CD14-positive monocyte (primary cell): ENCODE measurements around the gene ARPC2. TPM values are rescaled to one million over a fixed set of nuclear protein-coding genes. Genes with fewer than 3 reads are reported as not detected.

Experiments used
- DNase-seq, 3 donors: peaks; one replicate each; pipeline ENCODE4 v3.0.0-alpha.2; 2011 to 2022
- H2AFZ ChIP-seq: 2 replicates; pipeline ENCODE4 v1.6.0; 2012; ENCODE audit warnings: mild to moderate bottlenecking, low read depth, low read length, inconsistent platforms; ENCODE audit not compliant: insufficient read depth, poor library complexity, severe bottlenecking
- H3K27ac ChIP-seq, 2 donors: 1 replicate in 1 of 2; 2 replicates in 1 of 2; pipeline ENCODE4 v1.5.1; 2012 to 2013; ENCODE audit warnings: low read length in 2 of 2, control low read depth in 1 of 2, inconsistent platforms in 1 of 2, low read depth in 1 of 2, mild to moderate bottlenecking in 1 of 2
- H3K27me3 ChIP-seq, 2 donors: one replicate each; pipeline versions ENCODE4 v1.6.0 to v1.6.1; 2011 to 2013; ENCODE audit warnings: low read length in 2 of 2; ENCODE audit not compliant: control insufficient read depth in 2 of 2, insufficient read depth in 2 of 2
- H3K36me3 ChIP-seq, 2 donors: replicated peaks in 1 of 2; 1 replicate in 1 of 2; 2 replicates in 1 of 2; pipeline versions ENCODE4 v1.5.1 to v1.6.1; 2012 to 2013; ENCODE audit warnings: low read length in 2 of 2, control low read depth in 1 of 2, inconsistent platforms in 1 of 2, mild to moderate bottlenecking in 1 of 2; ENCODE audit not compliant: insufficient read depth in 2 of 2, control insufficient read depth in 1 of 2
- H3K4me1 ChIP-seq, 2 donors: 1 replicate in 1 of 2; 2 replicates in 1 of 2; pipeline versions ENCODE4 v1.5.1 to v1.6.1; 2012 to 2013; ENCODE audit warnings: low read length in 2 of 2, control low read depth in 1 of 2, inconsistent platforms in 1 of 2, mild to moderate bottlenecking in 1 of 2, moderate library complexity in 1 of 2; ENCODE audit not compliant: insufficient read depth in 2 of 2, control insufficient read depth in 1 of 2
- H3K4me2 ChIP-seq: replicated peaks from 2 replicates; pipeline ENCODE3; 2012; ENCODE audit warnings: low read length, moderate library complexity, mild to moderate bottlenecking; ENCODE audit not compliant: poor library complexity, severe bottlenecking; ENCODE audit errors: extremely low read depth
- H3K4me3 ChIP-seq, 3 experiments: fragments of 200-600 bp in 1 of 3; sonication (generic) in 1 of 3; replicated peaks in 1 of 3; 1 replicate in 2 of 3; 2 replicates in 1 of 3; pipeline ENCODE4 v1.5.1; 2011 to 2013; ENCODE audit warnings: low read length in 3 of 3, mild to moderate bottlenecking in 3 of 3, control low read depth in 2 of 3, low read depth in 2 of 3, inconsistent platforms in 1 of 3, moderate library complexity in 1 of 3
- H3K79me2 ChIP-seq: 2 replicates; pipeline ENCODE4 v1.6.0; 2012; ENCODE audit warnings: mild to moderate bottlenecking, control low read depth, inconsistent platforms, low read length, moderate library complexity; ENCODE audit not compliant: insufficient read depth
- H3K9ac ChIP-seq: 2 replicates; pipeline ENCODE4 v1.6.0; 2017; ENCODE audit warnings: low read length, mild to moderate bottlenecking; ENCODE audit not compliant: insufficient read depth, poor library complexity, severe bottlenecking
- H3K9me3 ChIP-seq, 2 donors: replicated peaks in 1 of 2; 1 replicate in 1 of 2; 2 replicates in 1 of 2; pipeline versions ENCODE4 v1.5.1 to v1.6.1; 2012 to 2013; ENCODE audit warnings: low read length in 2 of 2, control low read depth in 1 of 2; ENCODE audit not compliant: control insufficient read depth in 1 of 2, insufficient read depth in 1 of 2
- H4K20me1 ChIP-seq: 2 replicates; pipeline ENCODE4 v1.6.0; 2012; ENCODE audit warnings: mild to moderate bottlenecking, low read length, control low read depth, moderate library complexity; ENCODE audit not compliant: insufficient read depth
- H3K27ac Mint-ChIP-seq, 7 donors: one replicate each; pipeline ENCODE4 v1.8.0; 2020; ENCODE audit warnings: mild to moderate bottlenecking in 7 of 7, mixed read lengths in 7 of 7, moderate library complexity in 6 of 7, inconsistent platforms in 2 of 7
- H3K27me3 Mint-ChIP-seq, 3 donors: one replicate each; pipeline ENCODE4 v1.8.0; 2021 to 2022; ENCODE audit warnings: low read depth in 3 of 3, mild to moderate bottlenecking in 3 of 3, mixed read lengths in 3 of 3, moderate library complexity in 3 of 3, inconsistent platforms in 1 of 3
- H3K36me3 Mint-ChIP-seq, 2 donors: one replicate each; pipeline ENCODE4 v1.8.0; 2020; ENCODE audit warnings: mixed read lengths in 2 of 2, inconsistent platforms in 1 of 2, mild to moderate bottlenecking in 1 of 2
- H3K4me1 Mint-ChIP-seq: one replicate; pipeline ENCODE4 v1.8.0; 2020; ENCODE audit warnings: mild to moderate bottlenecking, mixed read lengths
- H3K4me3 Mint-ChIP-seq, 2 donors: one replicate each; pipeline ENCODE4 v1.8.0; 2020; ENCODE audit warnings: mild to moderate bottlenecking in 2 of 2, mixed read lengths in 2 of 2, moderate library complexity in 1 of 2
- H3K9me3 Mint-ChIP-seq, 7 donors: one replicate each; pipeline ENCODE4 v1.8.0; 2020 to 2022; ENCODE audit warnings: mixed read lengths in 7 of 7, mild to moderate bottlenecking in 6 of 7, moderate library complexity in 6 of 7, inconsistent platforms in 2 of 7
- WGBS: methylation state at CpG from one replicate; pipeline ENCODE4 v1.1.5; 2013; ENCODE audit warnings: missing lambda C conversion rate; ENCODE audit not compliant: insufficient coverage; 5-methylcytosine and 5-hydroxymethylcytosine counted together
- intact Hi-C, 2 donors: fragments of 100-400 bp; cut with micrococcal nuclease; formaldehyde crosslinking; loops; one replicate each; pipeline versions ENCODE4 v1.15.0 to v1.15.1; 2023
- polyA plus RNA-seq, 3 donors: library from polyadenylated mRNA; depleted of rRNA in 1 of 3; unstranded in 2 of 3; stranded (reverse) in 1 of 3; fragments of 300-500 nt in 2 of 3; fragments of >200 nt in 1 of 3; fragmentation: Illumina TruSeq in 2 of 3; gene quantifications; 1 replicate in 2 of 3; 2 replicates in 1 of 3; pipeline ENCODE4 v1.2.3, GENCODE V29; 2012 to 2021
- TF ChIP-seq, protein P1 (sequence below): fragments of 200-600 bp; IDR thresholded peaks from one replicate; pipeline ENCODE4 v1.8.0; 2022; ENCODE audit warnings: antibody characterized with exemption, mild to moderate bottlenecking

The ARPC2 gene
- polyA plus RNA-seq, 3 donors: 640 to 1,227 (median 1,162) TPM

DNA sequence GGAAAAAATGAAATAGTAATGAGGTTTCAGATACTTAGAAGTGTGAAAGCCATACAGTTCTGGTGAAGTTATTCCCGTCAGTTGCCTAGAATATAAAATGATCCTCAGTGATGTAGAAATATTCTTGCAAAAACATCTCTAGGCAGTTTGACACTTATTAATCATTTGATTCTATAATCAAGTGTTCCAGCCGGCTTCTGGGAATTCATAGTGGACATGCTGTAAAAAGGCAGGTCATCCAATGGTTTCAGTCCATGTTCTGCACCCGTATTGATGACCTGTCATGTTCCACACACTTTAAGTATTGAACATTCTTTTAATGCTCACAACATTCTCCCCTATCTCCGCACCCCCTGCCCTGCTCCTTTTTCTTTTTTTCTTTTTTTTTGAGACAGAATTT lies 19.8 kb downstream of the ARPC2 start:
- H3K4me1 Mint-ChIP-seq: no peaks in the 10 kb centered on the region
- H3K4me2 ChIP-seq: no peak overlapping the region
- no peak overlapping the region for H3K4me3 Mint-ChIP-seq
- TF ChIP-seq, protein P1, sequence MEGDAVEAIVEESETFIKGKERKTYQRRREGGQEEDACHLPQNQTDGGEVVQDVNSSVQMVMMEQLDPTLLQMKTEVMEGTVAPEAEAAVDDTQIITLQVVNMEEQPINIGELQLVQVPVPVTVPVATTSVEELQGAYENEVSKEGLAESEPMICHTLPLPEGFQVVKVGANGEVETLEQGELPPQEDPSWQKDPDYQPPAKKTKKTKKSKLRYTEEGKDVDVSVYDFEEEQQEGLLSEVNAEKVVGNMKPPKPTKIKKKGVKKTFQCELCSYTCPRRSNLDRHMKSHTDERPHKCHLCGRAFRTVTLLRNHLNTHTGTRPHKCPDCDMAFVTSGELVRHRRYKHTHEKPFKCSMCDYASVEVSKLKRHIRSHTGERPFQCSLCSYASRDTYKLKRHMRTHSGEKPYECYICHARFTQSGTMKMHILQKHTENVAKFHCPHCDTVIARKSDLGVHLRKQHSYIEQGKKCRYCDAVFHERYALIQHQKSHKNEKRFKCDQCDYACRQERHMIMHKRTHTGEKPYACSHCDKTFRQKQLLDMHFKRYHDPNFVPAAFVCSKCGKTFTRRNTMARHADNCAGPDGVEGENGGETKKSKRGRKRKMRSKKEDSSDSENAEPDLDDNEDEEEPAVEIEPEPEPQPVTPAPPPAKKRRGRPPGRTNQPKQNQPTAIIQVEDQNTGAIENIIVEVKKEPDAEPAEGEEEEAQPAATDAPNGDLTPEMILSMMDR: no peak
- no peak overlapping the region for H3K27ac ChIP-seq
- no peak overlapping the region for H2AFZ ChIP-seq
- intact Hi-C loops: no loop called here
- H3K9me3 Mint-ChIP-seq: peaks cover 0 to 2% (median 0%) of the 10 kb centered on the region in 7 donors
- peak overlapping the region in 1 of 7 donors; percentile 60 for H3K27ac Mint-ChIP-seq
- peaks cover 96% of the 10 kb centered on the region for H3K79me2 ChIP-seq
- DNase-seq: no peak
- no peaks in the 10 kb centered on the region for H3K4me1 ChIP-seq
- H3K9ac ChIP-seq: no peak overlapping the region
- peaks cover 99% of the 10 kb centered on the region for H4K20me1 ChIP-seq
- no peaks in the 10 kb centered on the region for H3K9me3 ChIP-seq
- H3K36me3 ChIP-seq: peaks cover 92 to 100% of the 10 kb centered on the region in 2 donors
- no peak overlapping the region for H3K4me3 ChIP-seq
- WGBS: 100% methylated on average over 2 of the region's 4 CpGs
- H3K27me3 ChIP-seq: no peaks in the 10 kb centered on the region
- peaks cover 78 to 96% of the 10 kb centered on the region in 2 donors for H3K36me3 Mint-ChIP-seq
- H3K27me3 Mint-ChIP-seq: no peaks in the 10 kb centered on the region

DNA sequence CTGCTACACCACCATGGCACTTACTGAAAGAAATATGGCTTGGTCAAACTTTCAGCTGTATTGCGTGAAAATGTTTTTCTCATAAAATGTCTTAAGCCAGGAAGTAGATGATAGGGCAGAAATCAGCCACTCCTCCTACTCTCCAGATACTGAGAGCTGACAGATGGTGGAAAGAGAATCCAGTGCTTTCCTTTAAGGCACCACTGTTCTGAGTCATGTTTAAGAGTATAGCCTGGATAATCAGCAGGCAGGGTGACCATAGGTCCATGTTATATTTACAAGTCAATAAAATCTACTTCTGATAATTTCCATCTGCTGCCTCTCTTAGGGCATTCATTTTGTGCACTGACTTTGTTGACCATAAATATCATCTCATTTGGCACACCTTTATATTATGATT lies 21.9 kb downstream of the ARPC2 start:
- Histone ChIP-seq H3K36me3 (peaks cover 97 to 100% of the 10 kb centered on the region in 2 donors), H3K27ac (no peak overlapping the region), H4K20me1 (peaks cover 99% of the 10 kb centered on the region), H3K9me3 (no peaks in the 10 kb centered on the region), H3K4me1 (no peaks in the 10 kb centered on the region), H3K9ac (no peak overlapping the region), H3K27me3 (no peaks in the 10 kb centered on the region), H2AFZ (no peak overlapping the region), H3K79me2 (peaks cover 96% of the 10 kb centered on the region), H3K4me2 (no peak overlapping the region), H3K4me3 (no peak overlapping the region)
- Mint-ChIP-seq H3K4me1 (no peaks in the 10 kb centered on the region), H3K36me3 (peaks cover 77 to 97% of the 10 kb centered on the region in 2 donors), H3K4me3 (no peak overlapping the region), H3K9me3 (peaks cover 0 to 2% (median 0%) of the 10 kb centered on the region in 7 donors), H3K27me3 (peaks cover 0 to 3% (median 0%) of the 10 kb centered on the region in 3 donors), H3K27ac (no peak overlapping the region)
- WGBS: no CpG with 5 or more reads among the region's 1 CpG
- TF ChIP-seq, protein P1: no peak
- intact Hi-C loops: no loop called here
- no peak for DNase-seq
